Loucy (cell line): ENCODE measurements around the gene ENHO.

ENCODE experiments used
- EZH2phosphoT487 ChIP-seq: fragments of 200-600 bp; IDR thresholded peaks from 2 replicates; pipeline ENCODE4 v1.6.1; 2018; ENCODE audit warnings: antibody characterized with exemption, mild to moderate bottlenecking, moderate library complexity, borderline replicate concordance
- TF ChIP-seq, protein P1 (sequence below): fragments of 200-600 bp; sonication (generic); conservative IDR thresholded peaks from 2 replicates; pipeline ENCODE4 v1.5.1; 2014; ENCODE audit warnings: mild to moderate bottlenecking, antibody characterized with exemption, low read length

DNA sequence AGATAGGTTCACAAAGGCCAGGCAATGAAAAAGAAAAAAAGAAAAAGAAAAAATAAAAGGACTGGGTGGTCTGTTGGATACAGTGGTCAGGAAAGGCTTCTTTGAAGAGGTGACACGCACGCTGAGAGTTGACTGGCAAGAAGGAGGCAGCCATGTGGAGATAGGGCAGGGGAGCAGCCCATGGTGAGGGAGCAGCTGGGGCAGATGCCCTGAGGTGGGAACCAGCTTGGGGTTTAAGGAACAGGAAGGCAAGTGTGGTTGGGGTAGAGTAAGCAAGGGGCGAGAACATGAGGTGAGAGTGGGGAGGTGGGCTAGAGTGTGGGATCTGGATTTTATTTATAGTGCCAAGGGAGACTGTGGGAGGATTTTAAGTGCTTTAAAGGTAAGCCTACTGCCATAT, 6.8 kb downstream of the ENHO start:
- TF ChIP-seq, protein P1, sequence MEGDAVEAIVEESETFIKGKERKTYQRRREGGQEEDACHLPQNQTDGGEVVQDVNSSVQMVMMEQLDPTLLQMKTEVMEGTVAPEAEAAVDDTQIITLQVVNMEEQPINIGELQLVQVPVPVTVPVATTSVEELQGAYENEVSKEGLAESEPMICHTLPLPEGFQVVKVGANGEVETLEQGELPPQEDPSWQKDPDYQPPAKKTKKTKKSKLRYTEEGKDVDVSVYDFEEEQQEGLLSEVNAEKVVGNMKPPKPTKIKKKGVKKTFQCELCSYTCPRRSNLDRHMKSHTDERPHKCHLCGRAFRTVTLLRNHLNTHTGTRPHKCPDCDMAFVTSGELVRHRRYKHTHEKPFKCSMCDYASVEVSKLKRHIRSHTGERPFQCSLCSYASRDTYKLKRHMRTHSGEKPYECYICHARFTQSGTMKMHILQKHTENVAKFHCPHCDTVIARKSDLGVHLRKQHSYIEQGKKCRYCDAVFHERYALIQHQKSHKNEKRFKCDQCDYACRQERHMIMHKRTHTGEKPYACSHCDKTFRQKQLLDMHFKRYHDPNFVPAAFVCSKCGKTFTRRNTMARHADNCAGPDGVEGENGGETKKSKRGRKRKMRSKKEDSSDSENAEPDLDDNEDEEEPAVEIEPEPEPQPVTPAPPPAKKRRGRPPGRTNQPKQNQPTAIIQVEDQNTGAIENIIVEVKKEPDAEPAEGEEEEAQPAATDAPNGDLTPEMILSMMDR: no peak
- TF ChIP-seq EZH2phosphoT487: no peak
